Body of pancreas (tissue), 4 donors: ENCODE data around the gene MARK1. TPM values are rescaled to one million over a fixed set of nuclear protein-coding genes. Genes with fewer than 3 reads are reported as not detected.
"Not testable (repeated sequence)": the region's sequence is repeated elsewhere in the genome, so short reads cannot be mapped to it uniquely, and the experiment has no call there.

Experiments
- ATAC-seq: fragments of 150-250 bp; one replicate; pipeline ENCODE4 v1.9.1; 2016
- DNase-seq, 4 donors: peaks; one replicate each; pipeline ENCODE4 v3.0.0-alpha.2; 2019
- H3K27ac ChIP-seq, 4 donors: fragments of 200-600 bp; sonication (generic); 1 replicate in 3 of 4; 2 replicates in 1 of 4; pipeline versions ENCODE4 v1.5.1 to v1.6.1; 2016 to 2019; ENCODE audit warnings: mild to moderate bottlenecking in 1 of 4, mixed read lengths in 1 of 4, moderate library complexity in 1 of 4
- H3K27me3 ChIP-seq, 2 donors: fragments of 200-600 bp; sonication (generic); one replicate each; pipeline ENCODE4 v1.6.0; 2016; ENCODE audit warnings: mild to moderate bottlenecking in 1 of 2
- H3K36me3 ChIP-seq, 2 donors: fragments of 200-600 bp; sonication (generic); replicated peaks in 1 of 2; 2 replicates each; pipeline ENCODE4 v1.5.1; 2016; ENCODE audit warnings: low read depth in 2 of 2; ENCODE audit not compliant: insufficient read depth in 1 of 2
- H3K4me1 ChIP-seq: fragments of 200-600 bp; sonication (generic); one replicate; pipeline ENCODE4 v1.6.0; 2016
- H3K4me3 ChIP-seq, 2 donors: fragments of 200-600 bp; sonication (generic); 1 replicate in 1 of 2; 2 replicates in 1 of 2; pipeline ENCODE4 v1.5.1; 2016 to 2019
- H3K9me3 ChIP-seq, 3 donors: fragments of 200-600 bp; sonication (generic); 1 replicate in 2 of 3; 2 replicates in 1 of 3; pipeline ENCODE4 v1.5.1; 2016
- POLR2A ChIP-seq, 3 donors: fragments of 450-650 bp; IDR thresholded peaks; one replicate each; pipeline ENCODE4 v1.6.1; 2016; ENCODE audit warnings: antibody characterized with exemption in 3 of 3, mild to moderate bottlenecking in 2 of 3
- WGBS, 2 donors: methylation state at CpG; one replicate each; pipeline ENCODE4 v1.1.5; 2017; 5-methylcytosine and 5-hydroxymethylcytosine counted together
- intact Hi-C: fragments of 100-400 bp; cut with DNase I; formaldehyde crosslinking; loops from one replicate; pipeline ENCODE4 v1.15.1; 2023
- total RNA-seq, 2 donors: library from RNA; depleted of rRNA; stranded (reverse); fragments of >200 nt; gene quantifications; one replicate each; pipeline ENCODE4 v1.1.0, GENCODE V29; 2016
- TF ChIP-seq, protein P1 (sequence below), 7 experiments: fragments of 450-650 bp in 4 of 7; fragments of 200-600 bp in 3 of 7; sonication (generic) in 3 of 7; IDR thresholded peaks; one replicate each; pipeline ENCODE4 v1.5.1; 2016 to 2019; ENCODE audit warnings: antibody characterized with exemption in 7 of 7

Gene MARK1
- total RNA-seq, 2 donors from 2014 or later: 2.1 to 5.3 TPM

DNA sequence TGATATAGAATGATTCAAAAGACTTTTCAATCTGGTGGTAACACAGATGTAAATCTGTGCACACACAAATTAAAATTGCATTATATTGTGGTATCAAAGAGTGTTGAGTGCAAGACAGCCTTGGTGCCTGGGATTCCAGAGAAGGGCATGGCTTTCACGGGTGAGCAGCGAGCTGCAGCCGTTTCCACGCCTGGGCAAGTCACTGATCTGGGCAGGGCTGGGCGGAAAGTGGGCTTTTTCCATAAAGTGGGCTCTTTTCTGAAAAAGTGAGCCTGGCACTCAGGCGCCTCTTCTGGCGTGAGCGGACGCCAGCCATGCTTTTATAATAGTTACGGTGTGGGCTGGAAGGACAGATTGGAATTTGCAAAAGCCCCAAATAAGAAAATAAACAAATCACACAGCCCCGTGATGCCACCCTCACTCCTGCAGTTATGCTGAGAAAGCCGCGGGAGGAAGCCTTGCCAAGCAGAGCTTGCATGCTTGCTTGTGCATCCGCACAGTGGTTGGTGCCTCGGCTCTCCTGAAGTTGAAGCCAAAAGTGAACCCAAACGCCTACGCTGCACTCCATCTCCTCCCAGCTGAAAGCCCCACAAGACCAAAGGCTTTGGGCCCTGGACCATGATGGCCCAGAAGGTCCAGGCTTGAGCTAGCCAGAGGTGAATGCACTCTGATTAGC lies 155.1 kb downstream of the MARK1 start:
- H3K4me1 ChIP-seq: no peaks in the 10 kb centered on the region
- H3K9me3 ChIP-seq: no peaks in the 10 kb centered on the region
- intact Hi-C loops: loop anchor here (5.0 kb wide), 1 partner anchor 94 kb away; no protein-coding TSS in a partner anchor
- H3K36me3 ChIP-seq: no peaks in the 10 kb centered on the region
- ATAC-seq: no peak
- no peak for DNase-seq
- TF ChIP-seq POLR2A (IDR thresholded peaks at IDR 0.05): no peak
- TF ChIP-seq, protein P1, sequence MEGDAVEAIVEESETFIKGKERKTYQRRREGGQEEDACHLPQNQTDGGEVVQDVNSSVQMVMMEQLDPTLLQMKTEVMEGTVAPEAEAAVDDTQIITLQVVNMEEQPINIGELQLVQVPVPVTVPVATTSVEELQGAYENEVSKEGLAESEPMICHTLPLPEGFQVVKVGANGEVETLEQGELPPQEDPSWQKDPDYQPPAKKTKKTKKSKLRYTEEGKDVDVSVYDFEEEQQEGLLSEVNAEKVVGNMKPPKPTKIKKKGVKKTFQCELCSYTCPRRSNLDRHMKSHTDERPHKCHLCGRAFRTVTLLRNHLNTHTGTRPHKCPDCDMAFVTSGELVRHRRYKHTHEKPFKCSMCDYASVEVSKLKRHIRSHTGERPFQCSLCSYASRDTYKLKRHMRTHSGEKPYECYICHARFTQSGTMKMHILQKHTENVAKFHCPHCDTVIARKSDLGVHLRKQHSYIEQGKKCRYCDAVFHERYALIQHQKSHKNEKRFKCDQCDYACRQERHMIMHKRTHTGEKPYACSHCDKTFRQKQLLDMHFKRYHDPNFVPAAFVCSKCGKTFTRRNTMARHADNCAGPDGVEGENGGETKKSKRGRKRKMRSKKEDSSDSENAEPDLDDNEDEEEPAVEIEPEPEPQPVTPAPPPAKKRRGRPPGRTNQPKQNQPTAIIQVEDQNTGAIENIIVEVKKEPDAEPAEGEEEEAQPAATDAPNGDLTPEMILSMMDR (IDR thresholded peaks at IDR 0.05): no peak
- no peaks in the 10 kb centered on the region for H3K27me3 ChIP-seq
- H3K4me3 ChIP-seq: no peak overlapping the region
- no peak overlapping the region for H3K27ac ChIP-seq
- WGBS, 2 donors: 78 to 97% methylated on average over 5 to 17 of the region's 17 CpGs

DNA sequence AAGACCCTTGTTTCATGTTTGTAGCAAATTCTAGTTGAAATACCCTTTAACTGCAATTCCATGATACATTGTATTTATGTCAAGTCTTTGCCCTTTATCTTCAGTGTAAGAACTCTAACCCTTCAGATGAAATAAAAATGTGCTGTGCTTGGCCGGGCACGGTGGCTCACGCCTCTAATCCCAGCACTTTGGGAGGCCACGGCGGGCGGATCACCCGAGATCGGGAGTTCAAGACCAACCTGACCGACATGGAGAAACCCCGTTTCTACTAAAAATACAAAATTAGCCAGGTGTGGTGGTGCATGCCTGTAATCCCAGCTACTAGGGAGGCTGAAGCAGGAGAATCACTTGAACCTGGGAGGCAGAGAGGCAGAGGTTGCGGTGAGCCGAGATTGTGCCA lies 155.8 kb downstream of the MARK1 start:
- not testable (repeated sequence) for ATAC-seq, H3K9me3 ChIP-seq, H3K27ac ChIP-seq, H3K4me3 ChIP-seq, H3K36me3 ChIP-seq, H3K27me3 ChIP-seq, H3K4me1 ChIP-seq, DNase-seq
- WGBS, 2 donors: 95 to 96% methylated on average over 12 of the region's 12 CpGs
- intact Hi-C loops: loop anchor here (5.0 kb wide), 1 partner anchor 94 kb away; no protein-coding TSS in a partner anchor

DNA sequence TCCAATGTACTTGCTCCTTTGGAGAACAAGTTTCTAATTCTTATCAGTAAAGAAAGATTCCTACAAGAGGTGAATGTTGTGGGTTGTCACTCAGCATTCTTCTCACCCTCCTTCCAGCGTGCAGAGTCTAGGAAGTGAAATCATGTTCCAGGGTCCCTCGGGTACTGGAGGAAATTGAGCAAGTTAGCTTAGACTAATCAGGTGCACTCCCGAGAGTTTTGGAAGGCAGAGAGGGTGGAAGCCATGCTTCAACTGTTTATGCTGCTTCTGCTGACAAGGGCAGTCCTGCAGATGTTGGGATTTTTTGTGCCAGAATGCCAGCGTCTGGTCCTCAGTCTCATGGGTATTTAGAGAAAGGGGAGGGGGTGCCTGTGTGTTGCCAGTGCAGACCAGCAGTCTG lies 157.0 kb downstream of the MARK1 start:
- H3K27me3 ChIP-seq: no peaks in the 10 kb centered on the region
- no peak overlapping the region for H3K4me3 ChIP-seq
- H3K36me3 ChIP-seq: no peaks in the 10 kb centered on the region
- H3K4me1 ChIP-seq: peaks cover 4% of the 10 kb centered on the region
- ATAC-seq (no peak), DNase-seq (no peak)
- H3K27ac ChIP-seq: no peak overlapping the region
- intact Hi-C loops: loop anchor here (5.0 kb wide), 1 partner anchor 92 kb away; no protein-coding TSS in a partner anchor
- WGBS, 2 donors: 52 to 54% methylated on average over 4 of the region's 4 CpGs
- H3K9me3 ChIP-seq: no peaks in the 10 kb centered on the region
- TF ChIP-seq, protein P1 (IDR thresholded peaks at IDR 0.05): no peak
- no peak for TF ChIP-seq POLR2A (IDR thresholded peaks at IDR 0.05)

DNA sequence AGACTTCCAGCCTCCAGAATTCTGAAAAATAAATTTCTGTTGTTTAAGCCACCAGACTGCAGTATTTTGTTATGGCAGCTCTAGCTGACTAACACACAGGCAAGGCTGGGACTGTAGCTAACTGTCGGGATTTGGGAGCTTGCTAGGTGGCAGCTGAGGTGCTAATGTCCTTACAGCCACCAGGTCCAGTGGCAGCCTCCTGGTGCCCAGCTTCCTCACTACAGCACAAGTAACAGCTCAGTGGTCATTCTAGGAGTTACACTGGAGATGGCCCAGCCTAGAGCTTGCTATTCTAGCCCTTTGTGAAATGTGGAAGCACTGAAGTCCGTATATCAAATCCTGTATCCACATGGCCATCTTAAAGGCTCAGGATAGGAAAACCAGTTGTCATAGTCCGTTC lies 157.9 kb downstream of the MARK1 start:
- ATAC-seq (no peak), DNase-seq (no peak)
- no peaks in the 10 kb centered on the region for H3K36me3 ChIP-seq
- no peak for TF ChIP-seq POLR2A (IDR thresholded peaks at IDR 0.05)
- TF ChIP-seq, protein P1 (IDR thresholded peaks at IDR 0.05): no peak
- H3K27ac ChIP-seq: no peak overlapping the region
- no peaks in the 10 kb centered on the region for H3K27me3 ChIP-seq
- H3K4me1 ChIP-seq: peaks cover 5% of the 10 kb centered on the region
- intact Hi-C loops: no loop called here
- 81 to 90% methylated on average over 3 of the region's 3 CpGs for WGBS, 2 donors
- no peak overlapping the region for H3K4me3 ChIP-seq
- no peaks in the 10 kb centered on the region for H3K9me3 ChIP-seq

DNA sequence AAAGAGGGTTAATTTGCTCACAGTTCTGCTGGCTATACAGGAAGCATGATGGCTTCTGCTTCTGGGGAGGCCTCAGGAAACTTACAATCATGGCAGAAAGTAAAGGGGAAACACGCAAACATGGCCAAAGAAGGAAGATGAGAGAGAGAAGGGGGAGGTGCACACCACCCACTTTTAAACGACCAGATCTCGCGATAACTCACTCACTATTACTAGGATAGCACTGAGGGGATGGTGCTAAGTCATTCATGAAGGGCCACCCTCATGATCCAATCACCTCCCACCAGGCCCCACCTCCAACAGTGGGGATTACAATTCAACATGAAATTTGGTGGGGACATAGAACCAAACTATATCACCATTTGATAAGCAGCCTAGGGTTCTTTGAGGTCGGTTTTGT lies 159.9 kb downstream of the MARK1 start:
- H3K27ac ChIP-seq: no peak overlapping the region
- no peak overlapping the region for H3K4me3 ChIP-seq
- TF ChIP-seq, protein P1 (IDR thresholded peaks at IDR 0.05): no peak
- TF ChIP-seq POLR2A (IDR thresholded peaks at IDR 0.05): no peak
- H3K36me3 ChIP-seq: no peaks in the 10 kb centered on the region
- WGBS, 2 donors: 78 to 85% methylated on average over 5 of the region's 5 CpGs
- ATAC-seq (no peak), DNase-seq (no peak)
- intact Hi-C loops: no loop called here
- H3K4me1 ChIP-seq: peaks cover 14% of the 10 kb centered on the region
- no peaks in the 10 kb centered on the region for H3K9me3 ChIP-seq
- H3K27me3 ChIP-seq: no peaks in the 10 kb centered on the region
